ENCODE results near the gene PRTN3.
A peak's percentile ranks its signal among the peaks of the same experiment; 100 is the strongest.
"Not testable (repeated sequence)": the region's sequence is repeated elsewhere in the genome, so short reads cannot be mapped to it uniquely, and the experiment has no call there.

Gene PRTN3

DNA sequence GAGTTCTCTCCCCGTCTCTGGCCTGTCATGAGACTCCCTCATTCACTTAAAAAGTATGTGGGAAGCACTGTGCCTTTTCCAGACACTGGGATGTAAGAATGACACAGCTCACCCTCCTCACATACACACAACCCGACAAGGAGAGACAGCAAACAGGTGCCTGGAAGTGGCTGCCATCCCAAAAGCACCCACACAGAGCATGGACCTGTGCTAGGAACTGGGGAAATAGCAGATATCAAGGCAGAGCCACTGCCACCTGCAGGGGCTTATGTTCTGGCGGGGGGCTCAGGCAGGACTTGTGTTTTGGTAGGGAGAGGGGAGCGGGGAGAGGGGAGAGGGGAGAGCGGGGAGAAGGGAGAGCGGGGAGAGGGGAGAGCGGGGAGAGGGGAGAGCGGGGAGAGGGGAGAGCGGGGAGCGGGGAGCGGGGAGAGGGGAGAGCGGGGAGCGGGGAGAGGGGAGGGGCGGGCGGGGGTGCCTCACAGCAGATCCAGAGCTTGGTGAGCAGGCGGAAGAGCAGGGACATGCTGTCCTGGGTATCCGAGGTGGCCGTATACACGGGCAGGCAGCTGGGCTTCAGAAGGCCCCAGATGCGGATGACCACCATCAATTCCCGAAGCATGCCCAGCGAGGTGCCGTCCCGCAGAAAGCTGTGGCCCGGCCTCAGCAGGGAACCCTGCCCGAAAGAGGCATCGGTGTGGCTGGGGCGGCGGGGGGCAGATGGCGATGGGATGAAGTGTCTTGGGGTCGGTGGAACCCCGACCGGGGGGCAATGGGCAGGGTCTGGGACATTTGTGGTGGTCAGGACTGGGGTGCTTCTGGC is 30.9 kb downstream of the PRTN3 start:
- H3K36me3 Mint-ChIP-seq (ENCODE audit: low read depth), result peaks cover 22% of the 10 kb centered on the region

DNA sequence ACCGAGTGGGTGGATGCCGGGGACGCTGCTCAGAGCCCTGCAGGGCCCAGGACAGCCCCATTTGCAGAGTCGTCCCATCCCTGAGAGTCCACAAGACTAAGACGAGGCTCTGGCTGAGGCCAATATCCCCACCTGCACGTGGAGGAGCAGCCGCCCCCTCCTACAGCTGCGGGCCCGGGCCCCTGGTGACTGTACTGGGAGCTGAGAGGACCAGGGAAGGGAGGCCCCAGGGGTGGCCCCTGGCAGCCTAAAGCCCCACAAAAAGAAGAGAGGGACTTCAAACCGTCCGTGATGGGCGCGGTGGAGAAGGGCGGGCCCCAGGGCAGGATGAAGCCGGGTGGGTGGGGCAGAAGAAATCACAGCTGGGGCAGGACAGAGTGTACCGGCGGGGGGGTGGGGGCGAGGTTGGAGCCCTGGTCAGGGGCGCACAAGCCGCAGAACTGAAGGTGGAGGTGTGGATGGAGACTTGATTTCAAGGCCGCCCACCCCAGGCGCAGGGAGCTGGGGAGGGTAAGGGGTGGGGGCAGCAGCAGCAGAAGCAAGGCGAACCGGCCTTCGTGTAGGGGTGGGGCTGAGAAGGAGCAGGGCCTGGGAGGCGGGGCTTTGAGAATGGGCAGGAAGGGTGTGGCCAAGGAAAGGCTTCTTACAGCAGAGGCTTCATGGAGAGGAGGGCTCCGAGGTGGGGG is 31.6 kb downstream of the PRTN3 start:
- Mint-ChIP-seq H3K27me3 (no peaks in the 10 kb centered on the region), H3K9me3 (no peaks in the 10 kb centered on the region), H3K4me3 (peak overlapping the region; percentile 60), H3K4me1 (ENCODE audit: low read depth) (peaks cover 12% of the 10 kb centered on the region), H3K36me3 (ENCODE audit: low read depth) (peaks cover 20% of the 10 kb centered on the region), H3K27ac (no peak overlapping the region)

More for the DNA sequence above, 30.9 kb downstream of the PRTN3 start:
- Mint-ChIP-seq H3K9me3 (no peaks in the 10 kb centered on the region), H3K4me1 (ENCODE audit: low read depth) (peaks cover 12% of the 10 kb centered on the region), H3K27me3 (no peaks in the 10 kb centered on the region), H3K4me3 (no peak overlapping the region), H3K27ac (peak overlapping the region; percentile 61)

GRCh38 chr19:873084-873483 is 32.3 kb downstream of the PRTN3 start:
- peaks cover 18% of the 10 kb centered on the region for H3K36me3 Mint-ChIP-seq (ENCODE audit: low read depth)
- no peaks in the 10 kb centered on the region for H3K27me3 Mint-ChIP-seq
- H3K27ac Mint-ChIP-seq, result no peak overlapping the region
- no peak overlapping the region for H3K4me3 Mint-ChIP-seq
- H3K9me3 Mint-ChIP-seq, result no peaks in the 10 kb centered on the region
- H3K4me1 Mint-ChIP-seq (ENCODE audit: low read depth), result peaks cover 12% of the 10 kb centered on the region

DNA sequence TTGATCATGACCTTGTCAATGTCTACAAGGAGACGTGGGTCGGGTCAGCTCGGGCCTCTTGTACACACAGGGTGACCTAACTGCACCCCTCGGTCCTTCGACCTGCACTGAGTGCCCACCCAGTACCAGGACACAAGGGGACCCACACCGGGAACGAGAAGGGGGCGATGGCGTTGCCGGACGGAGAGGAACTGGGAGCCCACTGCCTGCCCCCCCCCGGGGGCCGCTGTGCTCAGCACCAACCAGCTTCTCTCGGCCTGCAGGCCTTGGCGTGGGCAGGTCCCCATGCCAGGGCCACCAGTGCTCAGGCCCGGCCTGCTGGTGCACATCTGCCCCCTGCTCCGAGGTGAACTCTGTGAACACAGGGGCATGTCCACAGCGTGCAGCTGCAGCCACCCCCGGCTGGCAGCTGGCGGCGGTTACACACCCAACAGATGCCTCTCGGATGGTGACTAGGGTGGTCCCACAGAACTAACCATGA is 32.8 kb downstream of the PRTN3 start:
- Mint-ChIP-seq H3K9me3 (no peaks in the 10 kb centered on the region), H3K27ac (no peak overlapping the region), H3K4me3 (no peak overlapping the region), H3K27me3 (no peaks in the 10 kb centered on the region), H3K4me1 (ENCODE audit: low read depth) (peaks cover 12% of the 10 kb centered on the region), H3K36me3 (ENCODE audit: low read depth) (peaks cover 18% of the 10 kb centered on the region)

DNA sequence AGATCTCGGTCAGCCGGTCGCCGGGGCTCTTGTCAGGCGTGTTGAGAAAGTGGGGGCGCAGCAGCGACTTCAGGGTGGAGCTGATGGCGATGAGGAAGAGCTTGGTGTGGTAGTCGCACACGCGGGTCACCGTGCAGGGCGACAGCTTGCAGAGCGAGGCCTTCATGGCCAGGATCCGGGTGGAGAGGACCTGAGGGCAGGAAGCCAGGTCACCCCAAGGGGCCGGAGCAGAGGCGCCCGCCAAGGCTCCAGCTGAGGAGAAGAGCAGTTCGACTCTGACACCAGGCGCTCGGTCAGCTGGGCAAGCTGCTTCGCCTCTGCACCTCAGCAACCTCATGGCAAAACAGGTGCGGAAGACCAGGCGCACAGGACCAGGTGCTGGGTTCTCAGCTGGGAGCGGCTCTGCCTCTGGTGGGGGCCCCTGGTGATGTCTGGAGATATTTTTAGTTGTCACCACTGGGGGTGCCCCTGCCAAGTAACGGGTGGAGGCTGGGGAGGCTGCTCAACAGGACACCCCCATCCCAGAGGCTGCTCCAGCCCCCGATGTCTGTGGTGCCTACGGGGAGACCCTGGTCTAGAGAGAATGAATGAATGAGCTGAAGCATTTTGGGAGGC is 34.6 kb downstream of the PRTN3 start:
- no peak overlapping the region for H3K4me3 Mint-ChIP-seq
- peaks cover 12% of the 10 kb centered on the region for H3K4me1 Mint-ChIP-seq (ENCODE audit: low read depth)
- no peaks in the 10 kb centered on the region for H3K27me3 Mint-ChIP-seq
- H3K36me3 Mint-ChIP-seq (ENCODE audit: low read depth), result peaks cover 13% of the 10 kb centered on the region
- no peak overlapping the region for H3K27ac Mint-ChIP-seq
- H3K9me3 Mint-ChIP-seq, result no peaks in the 10 kb centered on the region

DNA sequence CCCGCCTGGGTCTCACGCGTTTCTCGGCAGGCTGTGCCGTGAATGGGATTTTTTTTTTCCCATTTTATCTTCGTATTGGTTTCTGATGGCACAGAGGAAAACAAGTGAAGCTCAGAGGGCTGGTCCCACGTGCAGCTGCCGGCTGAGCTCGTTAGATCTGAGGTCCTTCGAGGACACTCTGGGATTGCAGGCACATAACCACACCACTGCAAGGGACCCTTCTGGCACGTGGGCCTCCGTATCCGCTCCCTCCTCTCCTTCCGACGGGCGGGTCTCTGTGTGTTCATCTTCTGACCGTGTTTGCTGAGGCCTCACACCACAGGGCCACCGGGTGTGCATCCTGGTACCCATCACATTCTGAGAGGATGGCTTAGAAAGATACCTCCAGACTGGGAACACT is 35.3 kb downstream of the PRTN3 start:
- Mint-ChIP-seq H3K36me3 (ENCODE audit: low read depth) (peaks cover 12% of the 10 kb centered on the region), H3K27ac (no peak overlapping the region), H3K4me3 (no peak overlapping the region), H3K27me3 (no peaks in the 10 kb centered on the region), H3K4me1 (ENCODE audit: low read depth) (peaks cover 12% of the 10 kb centered on the region), H3K9me3 (no peaks in the 10 kb centered on the region)

GRCh38 chr19:876780-877314 is 36.0 kb downstream of the PRTN3 start:
- Mint-ChIP-seq H3K9me3 (no peaks in the 10 kb centered on the region), H3K4me3 (no peak overlapping the region), H3K27ac (no peak overlapping the region), H3K27me3 (no peaks in the 10 kb centered on the region), H3K4me1 (ENCODE audit: low read depth) (peaks cover 9% of the 10 kb centered on the region), H3K36me3 (ENCODE audit: low read depth) (peaks cover 14% of the 10 kb centered on the region)

DNA sequence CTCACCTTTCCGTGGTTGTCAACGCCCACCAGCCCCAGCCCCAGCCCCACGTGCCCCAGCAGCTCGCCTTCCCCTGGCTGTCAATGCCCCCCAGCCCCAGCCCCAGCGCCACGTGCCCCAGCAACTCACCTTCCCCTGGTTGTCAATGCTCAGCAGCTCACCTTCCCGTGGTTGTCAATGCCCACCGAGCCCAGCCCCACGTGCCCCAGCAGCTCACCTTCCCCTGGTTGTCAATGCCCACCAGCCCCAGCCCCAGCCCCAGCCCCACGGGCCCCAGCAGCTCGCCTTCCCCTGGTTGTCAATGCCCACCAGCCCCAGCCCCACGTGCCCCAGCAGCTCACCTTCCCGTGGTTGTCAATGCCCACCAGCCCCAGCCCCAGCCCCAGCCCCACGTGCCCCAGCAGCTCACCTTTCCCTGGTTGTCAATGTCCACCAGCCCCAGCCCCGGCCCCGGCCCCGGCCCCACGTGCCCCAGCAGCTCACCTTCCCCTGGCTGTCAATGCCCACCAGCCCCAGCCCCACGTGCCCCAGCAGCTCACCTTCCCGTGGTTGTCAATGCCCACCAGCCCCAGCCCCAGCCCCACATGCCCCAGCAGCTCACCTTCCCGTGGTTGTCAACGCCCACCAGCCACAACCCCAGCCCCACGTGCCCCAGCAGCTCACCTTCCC is 37.3 kb downstream of the PRTN3 start:
- not testable (repeated sequence) for H3K4me1 Mint-ChIP-seq (ENCODE audit: low read depth); H3K27me3 Mint-ChIP-seq; H3K27ac Mint-ChIP-seq; H3K4me3 Mint-ChIP-seq; H3K9me3 Mint-ChIP-seq
- peaks cover 14% of the 10 kb centered on the region for H3K36me3 Mint-ChIP-seq (ENCODE audit: low read depth)

GRCh38 chr19:878751-879561 is 38.2 kb downstream of the PRTN3 start:
- not testable (repeated sequence) for H3K27ac Mint-ChIP-seq; H3K9me3 Mint-ChIP-seq; H3K4me1 Mint-ChIP-seq (ENCODE audit: low read depth); H3K4me3 Mint-ChIP-seq; H3K27me3 Mint-ChIP-seq
- H3K36me3 Mint-ChIP-seq (ENCODE audit: low read depth), result peaks cover 14% of the 10 kb centered on the region

- no peaks in the 10 kb centered on the region for H3K4me1 Mint-ChIP-seq (ENCODE audit: low read depth)
- H3K4me3 Mint-ChIP-seq, result no peak overlapping the region
- H3K9me3 Mint-ChIP-seq, result no peaks in the 10 kb centered on the region
- H3K27ac Mint-ChIP-seq, result no peak overlapping the region
- H3K27me3 Mint-ChIP-seq, result no peaks in the 10 kb centered on the region
- H3K36me3 Mint-ChIP-seq (ENCODE audit: low read depth), result peaks cover 14% of the 10 kb centered on the region
Observed at GRCh38 chr19:879711-880438, 39.1 kb downstream of the PRTN3 start.

DNA sequence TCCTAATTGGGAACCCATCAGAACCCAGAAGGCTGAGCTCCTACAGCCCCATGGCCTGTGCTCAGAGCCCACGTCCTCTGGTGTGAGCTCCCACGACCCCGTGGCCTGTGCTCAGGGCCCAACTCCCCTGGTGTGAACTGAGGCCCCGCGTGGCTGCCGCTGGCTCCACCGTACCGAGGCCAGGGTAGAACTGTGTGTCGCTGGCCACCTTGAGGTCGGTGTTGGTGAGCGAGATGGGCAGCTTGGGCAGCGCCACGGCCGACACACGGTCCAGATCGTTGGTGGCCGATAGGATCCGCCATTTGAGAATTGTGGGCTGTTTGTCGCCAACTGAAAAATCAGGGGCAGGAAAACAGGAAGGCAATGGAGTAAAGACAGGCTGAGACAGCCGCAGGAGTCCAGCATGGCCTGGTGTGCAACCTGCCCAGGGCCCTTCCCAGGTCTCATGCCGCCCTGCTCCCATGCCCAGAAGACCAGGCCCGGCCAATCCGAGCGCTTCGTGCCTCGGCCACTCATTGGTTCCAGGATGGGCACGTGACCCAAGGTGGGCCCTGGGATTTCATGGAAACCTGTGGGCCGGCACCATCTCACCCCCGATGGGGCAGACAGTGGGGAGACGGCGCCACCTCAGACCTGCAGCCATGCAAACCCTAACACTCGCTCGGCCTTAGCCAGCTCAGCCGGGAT is 40.7 kb downstream of the PRTN3 start:
- Mint-ChIP-seq H3K36me3 (ENCODE audit: low read depth) (peaks cover 4% of the 10 kb centered on the region), H3K9me3 (no peaks in the 10 kb centered on the region), H3K27ac (no peak overlapping the region), H3K4me1 (ENCODE audit: low read depth) (no peaks in the 10 kb centered on the region), H3K4me3 (no peak overlapping the region), H3K27me3 (no peaks in the 10 kb centered on the region)

- no peak overlapping the region for H3K27ac Mint-ChIP-seq
- no peaks in the 10 kb centered on the region for H3K4me1 Mint-ChIP-seq (ENCODE audit: low read depth)
- H3K9me3 Mint-ChIP-seq, result no peaks in the 10 kb centered on the region
- no peak overlapping the region for H3K4me3 Mint-ChIP-seq
- H3K36me3 Mint-ChIP-seq (ENCODE audit: low read depth), result peaks cover 4% of the 10 kb centered on the region
- H3K27me3 Mint-ChIP-seq, result no peaks in the 10 kb centered on the region
Observed at GRCh38 chr19:882871-883497, 42.2 kb downstream of the PRTN3 start.

Data from stimulated activated naive CD8-positive, alpha-beta T cell treated with anti-CD3 and anti-CD28 coated beads, Interleukin-15, Interleukin-2, amounts not matched to agents 100 ng/mL and 50 ng/mL, for 24 hours (primary cell).